ENCODE results near the gene KIZ.

- TF ChIP-seq POLR2AphosphoS5 (IDR thresholded peaks at IDR 0.05; ENCODE audit: borderline replicate concordance, low read depth, low read length) (no peak), EZH2 (IDR thresholded peaks at IDR 0.05) (no peak)
Observed at GRCh38 chr20:21133917-21134622, 8.2 kb downstream of the KIZ start.

All from SK-N-MC (cell line).